GM12878 (cell line): ENCODE measurements around the gene ENO2. TPM values are rescaled to one million over a fixed set of nuclear protein-coding genes. Genes with fewer than 3 reads are reported as not detected.
A peak's percentile ranks its signal among the peaks of the same experiment; 100 is the strongest.

Experiments used
- ASH2L ChIP-seq: fragments of 300-600, 200-600 bp; sonication (generic); IDR thresholded peaks from 2 replicates; pipeline ENCODE4 v1.6.1; 2017; ENCODE audit warnings: low read depth, mild to moderate bottlenecking, borderline replicate concordance
- BRCA1 ChIP-seq: IDR thresholded peaks from 2 replicates; pipeline ENCODE4 v1.6.1; 2011; ENCODE audit warnings: low read depth, low read length, improper control_type of control experiment
- CBFB ChIP-seq: IDR thresholded peaks from 2 replicates; pipeline ENCODE4 v1.6.1; 2016; ENCODE audit warnings: antibody characterized with exemption, low read depth
- CBX5 ChIP-seq: sonication (generic); IDR thresholded peaks from 2 replicates; pipeline ENCODE4 v1.6.1; 2016; ENCODE audit warnings: low read depth, moderate library complexity, mild to moderate bottlenecking, inconsistent platforms
- HDGF ChIP-seq: fragments of 450-650 bp; IDR thresholded peaks from 2 replicates; pipeline ENCODE4 v1.6.1; 2016; ENCODE audit warnings: antibody characterized with exemption
- MEF2A ChIP-seq: IDR thresholded peaks from 2 replicates; pipeline ENCODE4 v1.6.1; 2011; ENCODE audit warnings: low read depth, mild to moderate bottlenecking, low read length, moderate library complexity; ENCODE audit not compliant: insufficient read depth
- NFXL1 ChIP-seq: fragments of 450-650 bp; IDR thresholded peaks from 2 replicates; pipeline ENCODE4 v1.6.1; 2017; ENCODE audit warnings: antibody characterized with exemption, mild to moderate bottlenecking, borderline replicate concordance
- NRF1 ChIP-seq: conservative IDR thresholded peaks from 2 replicates; pipeline ENCODE4 v1.6.1; 2011; ENCODE audit warnings: mild to moderate bottlenecking, low read depth, low read length, improper control_type of control experiment
- SIX5 ChIP-seq: IDR thresholded peaks from 2 replicates; pipeline ENCODE4 v1.6.1; 2011; ENCODE audit warnings: mild to moderate bottlenecking, low read depth, low read length, moderate library complexity; ENCODE audit not compliant: severe bottlenecking
- SMARCA5 ChIP-seq: fragments of 450-650 bp; IDR thresholded peaks from 2 replicates; pipeline ENCODE4 v1.6.1; 2017; ENCODE audit warnings: mild to moderate bottlenecking
- TAF1 ChIP-seq: IDR thresholded peaks from 2 replicates; pipeline ENCODE4 v1.6.1; 2011; ENCODE audit warnings: mild to moderate bottlenecking, low read depth, low read length, borderline replicate concordance
- ZNF384 ChIP-seq: IDR thresholded peaks from 2 replicates; pipeline ENCODE4 v1.6.1; 2012; ENCODE audit warnings: low read depth, mild to moderate bottlenecking, low read length, improper control_type of control experiment, borderline replicate concordance
- ZZZ3 ChIP-seq: IDR thresholded peaks from 2 replicates; pipeline ENCODE4 v1.6.1; 2011; ENCODE audit warnings: low read depth; ENCODE audit not compliant: control insufficient read depth, insufficient read length
- polyA plus RNA-seq, 11 experiments: library from polyadenylated mRNA; depleted of rRNA in 4 of 11; unstranded in 6 of 11; stranded (reverse) in 5 of 11; fragments of >200 nt; fragmentation: Nextera tagmentation in 4 of 11; fragmentation: Illumina TruSeq in 1 of 11; extraction: Ambion mirVana in 4 of 11; extraction: Trizol in 1 of 11; gene quantifications; 1 replicate in 1 of 11; 2 replicates in 10 of 11; pipeline versions ENCODE4 v1.2.1 to v1.2.3, GENCODE V29; 2011 to 2016; ENCODE audit warnings: inconsistent platforms in 2 of 11, missing spikeins in 2 of 11, low read depth in 1 of 11
- total RNA-seq, 4 experiments: library from RNA; depleted of rRNA in 3 of 4; stranded (reverse); fragments of >200 nt in 3 of 4; fragmentation: Illumina TruSeq in 1 of 4; extraction: Trizol in 1 of 4; gene quantifications; 2 replicates each; pipeline versions ENCODE4 v1.2.1 to v1.2.3, GENCODE V29; 2013 to 2021
- TF ChIP-seq, protein P1 (sequence below): IDR thresholded peaks from 2 replicates; pipeline ENCODE4 v1.6.1; 2012; ENCODE audit warnings: mild to moderate bottlenecking, low read depth, low read length
- TF ChIP-seq, protein P2 (sequence below): fragments of 450-650 bp; formaldehyde crosslinking; IDR thresholded peaks from 2 replicates; pipeline ENCODE4 v1.4.0; 2022; ENCODE audit warnings: mild to moderate bottlenecking, moderate library complexity
- TF ChIP-seq, protein P3 (sequence below): IDR thresholded peaks from 2 replicates; pipeline ENCODE4 v1.6.1; 2011; ENCODE audit warnings: borderline replicate concordance, low read depth, mild to moderate bottlenecking, moderate library complexity, low read length; ENCODE audit not compliant: insufficient read depth, poor library complexity, severe bottlenecking
- TF ChIP-seq, protein P4 (sequence below): fragments of 450-650 bp; IDR thresholded peaks from 2 replicates; pipeline ENCODE4 v1.6.1; 2017; ENCODE audit warnings: low read depth, mild to moderate bottlenecking, moderate library complexity
- TF ChIP-seq, protein P5 (sequence below): fragments of 450-650 bp; IDR thresholded peaks from 2 replicates; pipeline ENCODE4 v1.6.1; 2017; ENCODE audit warnings: borderline replicate concordance

ENO2 gene
- total and polyA plus RNA-seq, 10 of the 15 experiments (the other 5 are each of a cell fraction or from before 2014, with no cell fraction given): 24.8 to 196 (median 43.1) TPM

DNA sequence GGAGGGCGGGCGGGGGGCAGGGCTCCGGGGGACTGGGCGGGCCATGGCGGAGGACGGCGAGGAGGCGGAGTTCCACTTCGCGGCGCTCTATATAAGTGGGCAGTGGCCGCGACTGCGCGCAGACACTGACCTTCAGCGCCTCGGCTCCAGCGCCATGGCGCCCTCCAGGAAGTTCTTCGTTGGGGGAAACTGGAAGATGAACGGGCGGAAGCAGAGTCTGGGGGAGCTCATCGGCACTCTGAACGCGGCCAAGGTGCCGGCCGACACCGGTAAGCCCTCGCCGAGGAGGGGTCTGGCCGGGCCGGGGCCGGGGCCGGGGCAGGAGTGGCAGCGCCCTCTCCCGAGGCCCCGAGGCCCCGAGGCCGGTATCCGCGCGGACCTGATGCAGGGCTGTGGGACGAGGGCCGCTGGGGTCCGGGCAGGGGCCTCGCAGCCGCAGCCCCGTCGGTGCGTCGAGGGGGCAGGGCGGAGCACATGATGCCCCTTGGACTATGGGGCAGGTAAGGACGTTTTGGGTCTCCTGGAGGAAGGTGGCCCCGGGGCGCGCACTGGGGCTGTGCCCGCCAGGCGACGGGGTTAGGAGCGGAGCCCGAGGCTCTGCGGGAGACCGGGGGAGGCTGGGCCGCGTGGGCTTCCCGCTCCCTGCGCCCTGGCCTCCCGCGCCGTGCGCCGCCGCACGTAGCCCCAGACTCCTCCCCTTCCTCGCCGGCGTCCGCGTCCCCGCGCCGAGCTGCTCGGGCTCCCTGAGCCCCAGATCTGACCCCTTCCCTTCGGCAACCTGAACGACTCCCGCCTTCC, 46.8 kb upstream of the ENO2 start, which contains the start of gene TPI1 (continued):
- TF ChIP-seq ZNF384: no peak
- no peak for TF ChIP-seq ASH2L
- TF ChIP-seq SIX5: no peak
- peak; percentile 90 for TF ChIP-seq CBFB
- 0 out of 2 replicates have a peak, but pooled peaks have one; percentile 24 for TF ChIP-seq NRF1
- TF ChIP-seq, protein P1, sequence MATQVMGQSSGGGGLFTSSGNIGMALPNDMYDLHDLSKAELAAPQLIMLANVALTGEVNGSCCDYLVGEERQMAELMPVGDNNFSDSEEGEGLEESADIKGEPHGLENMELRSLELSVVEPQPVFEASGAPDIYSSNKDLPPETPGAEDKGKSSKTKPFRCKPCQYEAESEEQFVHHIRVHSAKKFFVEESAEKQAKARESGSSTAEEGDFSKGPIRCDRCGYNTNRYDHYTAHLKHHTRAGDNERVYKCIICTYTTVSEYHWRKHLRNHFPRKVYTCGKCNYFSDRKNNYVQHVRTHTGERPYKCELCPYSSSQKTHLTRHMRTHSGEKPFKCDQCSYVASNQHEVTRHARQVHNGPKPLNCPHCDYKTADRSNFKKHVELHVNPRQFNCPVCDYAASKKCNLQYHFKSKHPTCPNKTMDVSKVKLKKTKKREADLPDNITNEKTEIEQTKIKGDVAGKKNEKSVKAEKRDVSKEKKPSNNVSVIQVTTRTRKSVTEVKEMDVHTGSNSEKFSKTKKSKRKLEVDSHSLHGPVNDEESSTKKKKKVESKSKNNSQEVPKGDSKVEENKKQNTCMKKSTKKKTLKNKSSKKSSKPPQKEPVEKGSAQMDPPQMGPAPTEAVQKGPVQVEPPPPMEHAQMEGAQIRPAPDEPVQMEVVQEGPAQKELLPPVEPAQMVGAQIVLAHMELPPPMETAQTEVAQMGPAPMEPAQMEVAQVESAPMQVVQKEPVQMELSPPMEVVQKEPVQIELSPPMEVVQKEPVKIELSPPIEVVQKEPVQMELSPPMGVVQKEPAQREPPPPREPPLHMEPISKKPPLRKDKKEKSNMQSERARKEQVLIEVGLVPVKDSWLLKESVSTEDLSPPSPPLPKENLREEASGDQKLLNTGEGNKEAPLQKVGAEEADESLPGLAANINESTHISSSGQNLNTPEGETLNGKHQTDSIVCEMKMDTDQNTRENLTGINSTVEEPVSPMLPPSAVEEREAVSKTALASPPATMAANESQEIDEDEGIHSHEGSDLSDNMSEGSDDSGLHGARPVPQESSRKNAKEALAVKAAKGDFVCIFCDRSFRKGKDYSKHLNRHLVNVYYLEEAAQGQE: no peak
- no peak for TF ChIP-seq BRCA1
- peak; percentile 82; the same call in 1 of the 2 replicates for TF ChIP-seq SMARCA5
- no peak for TF ChIP-seq ZZZ3
- TF ChIP-seq, protein P2, sequence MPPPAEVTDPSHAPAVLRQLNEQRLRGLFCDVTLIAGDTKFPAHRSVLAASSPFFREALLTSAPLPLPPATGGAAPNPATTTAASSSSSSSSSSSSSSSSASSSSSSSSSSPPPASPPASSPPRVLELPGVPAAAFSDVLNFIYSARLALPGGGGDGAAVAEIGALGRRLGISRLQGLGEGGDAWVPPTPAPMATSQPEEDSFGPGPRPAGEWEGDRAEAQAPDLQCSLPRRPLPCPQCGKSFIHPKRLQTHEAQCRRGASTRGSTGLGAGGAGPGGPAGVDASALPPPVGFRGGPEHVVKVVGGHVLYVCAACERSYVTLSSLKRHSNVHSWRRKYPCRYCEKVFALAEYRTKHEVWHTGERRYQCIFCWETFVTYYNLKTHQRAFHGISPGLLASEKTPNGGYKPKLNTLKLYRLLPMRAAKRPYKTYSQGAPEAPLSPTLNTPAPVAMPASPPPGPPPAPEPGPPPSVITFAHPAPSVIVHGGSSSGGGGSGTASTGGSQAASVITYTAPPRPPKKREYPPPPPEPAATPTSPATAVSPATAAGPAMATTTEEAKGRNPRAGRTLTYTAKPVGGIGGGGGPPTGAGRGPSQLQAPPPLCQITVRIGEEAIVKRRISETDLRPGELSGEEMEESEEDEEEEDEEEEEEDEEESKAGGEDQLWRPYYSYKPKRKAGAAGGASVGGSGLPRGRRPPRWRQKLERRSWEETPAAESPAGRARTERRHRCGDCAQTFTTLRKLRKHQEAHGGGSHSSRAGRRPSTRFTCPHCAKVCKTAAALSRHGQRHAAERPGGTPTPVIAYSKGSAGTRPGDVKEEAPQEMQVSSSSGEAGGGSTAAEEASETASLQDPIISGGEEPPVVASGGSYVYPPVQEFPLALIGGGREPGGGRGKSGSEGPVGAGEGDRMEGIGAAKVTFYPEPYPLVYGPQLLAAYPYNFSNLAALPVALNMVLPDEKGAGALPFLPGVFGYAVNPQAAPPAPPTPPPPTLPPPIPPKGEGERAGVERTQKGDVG: no peak
- TF ChIP-seq TAF1: peak; percentile 97
- TF ChIP-seq, protein P3, sequence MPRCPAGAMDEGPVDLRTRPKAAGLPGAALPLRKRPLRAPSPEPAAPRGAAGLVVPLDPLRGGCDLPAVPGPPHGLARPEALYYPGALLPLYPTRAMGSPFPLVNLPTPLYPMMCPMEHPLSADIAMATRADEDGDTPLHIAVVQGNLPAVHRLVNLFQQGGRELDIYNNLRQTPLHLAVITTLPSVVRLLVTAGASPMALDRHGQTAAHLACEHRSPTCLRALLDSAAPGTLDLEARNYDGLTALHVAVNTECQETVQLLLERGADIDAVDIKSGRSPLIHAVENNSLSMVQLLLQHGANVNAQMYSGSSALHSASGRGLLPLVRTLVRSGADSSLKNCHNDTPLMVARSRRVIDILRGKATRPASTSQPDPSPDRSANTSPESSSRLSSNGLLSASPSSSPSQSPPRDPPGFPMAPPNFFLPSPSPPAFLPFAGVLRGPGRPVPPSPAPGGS: no peak
- TF ChIP-seq HDGF: no peak
- TF ChIP-seq, protein P4, sequence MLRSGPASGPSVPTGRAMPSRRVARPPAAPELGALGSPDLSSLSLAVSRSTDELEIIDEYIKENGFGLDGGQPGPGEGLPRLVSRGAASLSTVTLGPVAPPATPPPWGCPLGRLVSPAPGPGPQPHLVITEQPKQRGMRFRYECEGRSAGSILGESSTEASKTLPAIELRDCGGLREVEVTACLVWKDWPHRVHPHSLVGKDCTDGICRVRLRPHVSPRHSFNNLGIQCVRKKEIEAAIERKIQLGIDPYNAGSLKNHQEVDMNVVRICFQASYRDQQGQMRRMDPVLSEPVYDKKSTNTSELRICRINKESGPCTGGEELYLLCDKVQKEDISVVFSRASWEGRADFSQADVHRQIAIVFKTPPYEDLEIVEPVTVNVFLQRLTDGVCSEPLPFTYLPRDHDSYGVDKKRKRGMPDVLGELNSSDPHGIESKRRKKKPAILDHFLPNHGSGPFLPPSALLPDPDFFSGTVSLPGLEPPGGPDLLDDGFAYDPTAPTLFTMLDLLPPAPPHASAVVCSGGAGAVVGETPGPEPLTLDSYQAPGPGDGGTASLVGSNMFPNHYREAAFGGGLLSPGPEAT: no peak
- TF ChIP-seq MEF2A: no peak
- TF ChIP-seq, protein P5, sequence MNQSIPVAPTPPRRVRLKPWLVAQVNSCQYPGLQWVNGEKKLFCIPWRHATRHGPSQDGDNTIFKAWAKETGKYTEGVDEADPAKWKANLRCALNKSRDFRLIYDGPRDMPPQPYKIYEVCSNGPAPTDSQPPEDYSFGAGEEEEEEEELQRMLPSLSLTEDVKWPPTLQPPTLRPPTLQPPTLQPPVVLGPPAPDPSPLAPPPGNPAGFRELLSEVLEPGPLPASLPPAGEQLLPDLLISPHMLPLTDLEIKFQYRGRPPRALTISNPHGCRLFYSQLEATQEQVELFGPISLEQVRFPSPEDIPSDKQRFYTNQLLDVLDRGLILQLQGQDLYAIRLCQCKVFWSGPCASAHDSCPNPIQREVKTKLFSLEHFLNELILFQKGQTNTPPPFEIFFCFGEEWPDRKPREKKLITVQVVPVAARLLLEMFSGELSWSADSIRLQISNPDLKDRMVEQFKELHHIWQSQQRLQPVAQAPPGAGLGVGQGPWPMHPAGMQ: no peak
- TF ChIP-seq NFXL1: no peak
- no peak for TF ChIP-seq CBX5
